GM12878 (cell line): ENCODE measurements around the gene TYSND1. TPM values are rescaled to one million over a fixed set of nuclear protein-coding genes. Genes with fewer than 3 reads are reported as not detected.

ENCODE experiments used
- ATAC-seq: fragments of 200-7000 bp; cut with Tn5 transposase; 3 replicates; pipeline ENCODE4 v1.9.1; 2020; ENCODE audit warnings: mild to moderate bottlenecking, moderate library complexity
- BruUV-seq: library from RNA; stranded (reverse); fragments of 400-500 nt; replicated peaks from 2 replicates; lab custom pipeline; 2021; lab: Mats Ljungman, UMichigan
- CTCF ChIA-PET: fragments of 300-600 bp; sonication (Branson Sonifier 250); formaldehyde crosslinking; extraction: SDS; loops from one replicate; lab custom pipeline; 2021; ENCODE audit warnings: inconsistent platforms; lab: Yijun Ruan, JAX
- POLR2A ChIA-PET: fragments of 350-600 bp; formaldehyde crosslinking; extraction: SDS; loops from one replicate; lab custom pipeline; 2021; ENCODE audit warnings: inconsistent platforms; lab: Charles Lee
- RAD21 ChIA-PET: fragments of 300-600 bp; sonication (Branson Sonifier 250); formaldehyde crosslinking; loops from one replicate; lab custom pipeline; 2023; ENCODE audit warnings: antibody characterized with exemption; ENCODE audit not compliant: unreplicated experiment; lab: Charles Lee
- SMC1A ChIA-PET: fragments of 300-600 bp; sonication (Branson Sonifier 250); formaldehyde crosslinking; loops from one replicate; lab custom pipeline; 2023; ENCODE audit not compliant: unreplicated experiment, uncharacterized antibody; lab: Charles Lee
- DNase-seq: peaks from one replicate; pipeline ENCODE4 v3.0.0-alpha.2; 2011; ENCODE audit warnings: low read depth, low spot score
- FAIRE-seq: peaks from 3 replicates; lab custom pipeline; 2011; peaks lifted over from hg19 to GRCh38; lab: Jason Lieb, UNC
- H2AFZ ChIP-seq: 2 replicates; pipeline ENCODE4 v1.6.0; 2011; ENCODE audit warnings: low read depth, low read length, control low read depth; ENCODE audit not compliant: control insufficient read depth
- H3K27ac ChIP-seq: 2 replicates; pipeline ENCODE4 v1.5.1; 2011; ENCODE audit warnings: control low read depth; ENCODE audit not compliant: control insufficient read depth, insufficient read depth
- H3K27me3 ChIP-seq, 2 experiments: replicated peaks in 1 of 2; 2 replicates each; pipeline versions ENCODE4 v1.6.0 to v1.6.1; 2011; ENCODE audit warnings: low read length in 1 of 2; ENCODE audit not compliant: control insufficient read depth in 2 of 2, insufficient read depth in 2 of 2
- H3K36me3 ChIP-seq, 2 experiments: 2 replicates each; pipeline ENCODE4 v1.5.1; 2011; ENCODE audit warnings: low read length in 1 of 2; ENCODE audit not compliant: control insufficient read depth in 2 of 2, insufficient read depth in 2 of 2
- H3K4me1 ChIP-seq: 2 replicates; pipeline ENCODE4 v1.6.1; 2011; ENCODE audit warnings: mild to moderate bottlenecking, low read length, moderate library complexity, mixed read lengths; ENCODE audit not compliant: control insufficient read depth, insufficient read depth
- H3K4me2 ChIP-seq: 2 replicates; pipeline ENCODE4 v1.6.0; 2011; ENCODE audit warnings: control low read depth; ENCODE audit not compliant: control insufficient read depth, insufficient read depth
- H3K4me3 ChIP-seq: fragments of 200-600 bp; sonication (generic); 2 replicates; pipeline ENCODE4 v1.5.1; 2016
- H3K79me2 ChIP-seq: 2 replicates; pipeline ENCODE4 v1.6.0; 2011; ENCODE audit warnings: low read length; ENCODE audit not compliant: control insufficient read depth, insufficient read depth
- H3K9ac ChIP-seq: 2 replicates; pipeline ENCODE4 v1.8.0; 2011; ENCODE audit warnings: low read length, control low read depth, mixed read lengths; ENCODE audit not compliant: control insufficient read depth, insufficient read depth
- H3K9me3 ChIP-seq: replicated peaks from 3 replicates; pipeline ENCODE4 v1.5.1; 2011; ENCODE audit warnings: mild to moderate bottlenecking, low read length; ENCODE audit not compliant: control insufficient read depth, insufficient read depth
- H4K20me1 ChIP-seq: 2 replicates; pipeline ENCODE4 v1.6.0; 2011; ENCODE audit not compliant: control insufficient read depth, insufficient read depth
- CTCF ChIP-seq, 3 experiments: IDR thresholded peaks in 2 of 3; conservative IDR thresholded peaks in 1 of 3; 2 replicates each; pipeline ENCODE4 v1.5.1; 2011; ENCODE audit warnings: low read depth in 3 of 3, low read length in 3 of 3, mild to moderate bottlenecking in 3 of 3, control low read depth in 2 of 3, moderate library complexity in 2 of 3, inconsistent platforms in 1 of 3, mixed read lengths in 1 of 3; ENCODE audit not compliant: control insufficient read depth in 2 of 3, insufficient read depth in 1 of 3; ENCODE audit errors: extremely low read depth in 1 of 3
- IRF3 ChIP-seq: fragments of 450-650 bp; IDR thresholded peaks from 2 replicates; pipeline ENCODE4 v1.6.1; 2014; ENCODE audit warnings: mild to moderate bottlenecking
- RUNX3 ChIP-seq: IDR thresholded peaks from 2 replicates; pipeline ENCODE4 v1.6.1; 2012; ENCODE audit warnings: low read length, inconsistent platforms
- ZNF274 ChIP-seq: IDR thresholded peaks from one replicate; pipeline ENCODE4 v1.8.0; 2011; ENCODE audit not compliant: insufficient read length, insufficient read depth
- ZNF384 ChIP-seq: IDR thresholded peaks from 2 replicates; pipeline ENCODE4 v1.6.1; 2012; ENCODE audit warnings: low read depth, mild to moderate bottlenecking, low read length, improper control_type of control experiment, borderline replicate concordance
- WGBS: methylation state at CpG from one replicate; pipeline ENCODE4 v1.1.6; 2016; ENCODE audit warnings: low lambda C conversion rate; ENCODE audit not compliant: insufficient replicate concordance, insufficient coverage; ENCODE audit errors: missing lambda C conversion rate; 5-methylcytosine and 5-hydroxymethylcytosine counted together
- in situ Hi-C: fragments of 300-500 bp; cut with MboI; formaldehyde crosslinking; loops from 9 replicates; pipeline ENCODE4 v1.14.3; 2018; ENCODE audit warnings: mixed read lengths
- intact Hi-C: fragments of 100-400 bp; cut with micrococcal nuclease; formaldehyde crosslinking; loops from one replicate; pipeline ENCODE4 v1.14.2; 2022; ENCODE audit not compliant: unreplicated experiment
- polyA plus RNA-seq, 11 experiments: library from polyadenylated mRNA; depleted of rRNA in 4 of 11; unstranded in 6 of 11; stranded (reverse) in 5 of 11; fragments of >200 nt; fragmentation: Nextera tagmentation in 4 of 11; fragmentation: Illumina TruSeq in 1 of 11; extraction: Ambion mirVana in 4 of 11; extraction: Trizol in 1 of 11; gene quantifications; 1 replicate in 1 of 11; 2 replicates in 10 of 11; pipeline versions ENCODE4 v1.2.1 to v1.2.3, GENCODE V29; 2011 to 2016; ENCODE audit warnings: inconsistent platforms in 2 of 11, missing spikeins in 2 of 11, low read depth in 1 of 11
- total RNA-seq, 4 experiments: library from RNA; depleted of rRNA in 3 of 4; stranded (reverse); fragments of >200 nt in 3 of 4; fragmentation: Illumina TruSeq in 1 of 4; extraction: Trizol in 1 of 4; gene quantifications; 2 replicates each; pipeline versions ENCODE4 v1.2.1 to v1.2.3, GENCODE V29; 2013 to 2021

TYSND1 gene
- total and polyA plus RNA-seq, 10 of the 15 experiments (the other 5 are each of a cell fraction or from before 2014, with no cell fraction given), result 1.9 to 21.4 (median 12.0) TPM

GRCh38 chr10:70169011-70169410 lies 22.5 kb upstream of the TYSND1 start:
- WGBS, result 22% methylated on average over 2 of the region's 2 CpGs
- Histone ChIP-seq H2AFZ (no peak overlapping the region), H3K79me2 (peaks cover 63% of the 10 kb centered on the region), H3K4me2 (peak overlapping the region; percentile 95), H4K20me1 (0 out of 2 replicates have a peak, but pooled peaks cover 3% of the 10 kb centered on the region), H3K4me1 (peaks cover 16% of the 10 kb centered on the region), H3K36me3 (peaks cover 0 to 6% of the 10 kb centered on the region in 2 experiments; a peak in 1 of 4 replicates), H3K4me3 (peak overlapping the region; percentile 91), H3K27me3 (no peaks in the 10 kb centered on the region), H3K9me3 (no peaks in the 10 kb centered on the region)
- FAIRE-seq, result no peak
- ChIA-PET POLR2A (interaction anchor here (1.1 to 3.4 kb wide), 4 partner anchors 11 to 33 kb away, joined by 3 to 45 read pairs (median 6); partner anchors contain the start of gene TYSND1), SMC1A (interaction anchor here (0.8 to 4.8 kb wide), 5 partner anchors 8 to 187 kb away, joined by 3 to 23 read pairs (median 9); partner anchors contain the start of gene TYSND1), RAD21 (interaction anchor here (0.7 to 3.1 kb wide), 2 partner anchors 23 to 53 kb away, joined by 3 to 28 read pairs; partner anchors contain the start of gene TYSND1)
- no peak for ATAC-seq
- no peak for DNase-seq
- TF ChIP-seq ZNF274, result no peak
- TF ChIP-seq ZNF384, result peak; percentile 33; the same call in 1 of the 2 replicates
- TF ChIP-seq CTCF (IDR thresholded peaks at IDR 0.05 in 2 of 3, conservative IDR thresholded peaks at IDR 0.05 in 1 of 3; ENCODE audit: control insufficient read depth in 2 of 3, extremely low read depth in 1 of 3, insufficient read depth in 1 of 3, low read depth in 3 of 3, low read length in 3 of 3), result no peak
- peak; percentile 51 for TF ChIP-seq RUNX3
- TF ChIP-seq IRF3, result no peak
- TF ChIP-seq, all 136 proteins: peak for 2
- in situ Hi-C loops, result no loop called here
- intact Hi-C loops, result loop anchor here (5.0 kb wide), 1 partner anchor 188 kb away; no protein-coding TSS in a partner anchor
- Histone ChIP-seq H3K27ac (peak overlapping the region; percentile 56), H3K9ac (peak overlapping the region; percentile 93)
- CTCF ChIA-PET, result interaction anchor here (2.2 to 5.8 kb wide), 3 partner anchors 23 to 57 kb away, joined by 6 to 56 read pairs (median 24); partner anchors contain the start of gene TYSND1
- no TSS peak for BruUV-seq
